GM12891 (cell line): ENCODE results near the gene PDHX.

Experiments
- PAX5 ChIP-seq: IDR thresholded peaks from 2 replicates; pipeline ENCODE4 v1.6.1; 2011; ENCODE audit warnings: low read length, moderate library complexity, mild to moderate bottlenecking; ENCODE audit not compliant: insufficient read depth, severe bottlenecking
- POLR2A ChIP-seq: IDR thresholded peaks from 2 replicates; pipeline ENCODE4 v1.6.1; 2011; ENCODE audit warnings: low read depth, low read length, control low read depth
- POLR2AphosphoS5 ChIP-seq: IDR thresholded peaks from 2 replicates; pipeline ENCODE4 v1.6.1; 2011; ENCODE audit warnings: low read depth, low read length, control low read depth
- POU2F2 ChIP-seq: IDR thresholded peaks from 2 replicates; pipeline ENCODE4 v1.6.1; 2011; ENCODE audit warnings: low read depth, mild to moderate bottlenecking, control low read depth, low read length, moderate library complexity
- SPI1 ChIP-seq: IDR thresholded peaks from 2 replicates; pipeline ENCODE4 v1.6.1; 2011; ENCODE audit warnings: low read depth, low read length, control low read depth
- TAF1 ChIP-seq: IDR thresholded peaks from 2 replicates; pipeline ENCODE4 v1.6.1; 2011; ENCODE audit warnings: low read depth, low read length, control low read depth

DNA sequence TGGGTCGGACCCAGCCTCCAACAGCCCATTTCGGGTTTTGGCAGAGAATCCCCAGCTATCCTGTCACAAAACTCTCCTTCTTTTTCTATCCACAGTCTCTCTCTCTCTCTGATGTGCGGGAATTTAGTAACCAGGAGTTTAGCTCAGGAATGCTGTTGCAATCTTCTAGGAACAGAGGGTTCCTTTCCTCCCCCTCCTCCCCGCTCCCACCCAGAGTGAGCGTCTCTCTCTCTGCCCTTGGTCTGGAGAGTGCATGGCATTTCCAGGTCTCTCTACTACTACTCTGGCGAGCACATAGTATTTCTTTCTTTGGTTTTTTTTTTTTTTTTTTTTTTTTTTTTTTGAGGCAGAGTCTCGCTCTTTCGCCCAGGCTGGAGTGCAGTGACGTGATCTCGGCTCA is 17.9 kb upstream of the PDHX start:
- TF ChIP-seq POLR2AphosphoS5 (no peak), POLR2A (no peak), PAX5 (no peak), TAF1 (no peak), SPI1 (no peak), POU2F2 (no peak)
